HL-60 (cell line): Measurements from ENCODE around the gene CWH43.

Experiments used
- CTCF ChIP-seq: IDR thresholded peaks from one replicate; pipeline ENCODE4 v1.5.1; 2011; ENCODE audit warnings: low read length, control low read depth, inconsistent platforms; ENCODE audit not compliant: insufficient read depth
- GABPA ChIP-seq: IDR thresholded peaks from 2 replicates; pipeline ENCODE4 v1.6.1; 2012; ENCODE audit warnings: low read depth
- POLR2AphosphoS5 ChIP-seq: IDR thresholded peaks from 2 replicates; pipeline ENCODE4 v1.6.1; 2012; ENCODE audit warnings: low read depth
- REST ChIP-seq: IDR thresholded peaks from 2 replicates; pipeline ENCODE4 v1.6.1; 2012; ENCODE audit warnings: low read depth; ENCODE audit not compliant: insufficient replicate concordance
- SPI1 ChIP-seq: IDR thresholded peaks from 2 replicates; pipeline ENCODE4 v1.6.1; 2012; ENCODE audit warnings: low read depth, mild to moderate bottlenecking, borderline replicate concordance

- TF ChIP-seq CTCF (no peak), POLR2AphosphoS5 (no peak), REST (no peak), GABPA (no peak), SPI1 (no peak)
Observed at GRCh38 chr4:48938831-48939230, 47.2 kb upstream of the CWH43 start.
